Vagina (tissue), 2 donors: ENCODE measurements around the gene GLIPR1L2. TPM values are rescaled to one million over a fixed set of nuclear protein-coding genes. Genes with fewer than 3 reads are reported as not detected.

Source experiments
- DNase-seq, 2 donors: peaks; one replicate each; pipeline ENCODE4 v3.0.0-alpha.2; 2017; ENCODE audit errors: extremely low spot score in 2 of 2
- H3K27ac ChIP-seq: fragments of 200-600 bp; sonication (generic); one replicate; pipeline ENCODE4 v1.5.1; 2019
- H3K27me3 ChIP-seq: fragments of 200-600 bp; sonication (generic); one replicate; pipeline ENCODE4 v1.5.1; 2019
- H3K36me3 ChIP-seq, 2 donors: fragments of 200-600 bp; sonication (generic); one replicate each; pipeline ENCODE4 v1.5.1; 2017 to 2019
- H3K4me1 ChIP-seq: fragments of 200-600 bp; sonication (generic); one replicate; pipeline ENCODE4 v1.5.1; 2019
- H3K4me3 ChIP-seq, 2 donors: fragments of 200-600 bp; sonication (generic); 1 replicate in 1 of 2; 2 replicates in 1 of 2; pipeline ENCODE4 v1.5.1; 2016 to 2019
- H3K9me3 ChIP-seq: fragments of 200-600 bp; sonication (generic); one replicate; pipeline ENCODE4 v1.5.1; 2019
- CTCF ChIP-seq, 3 experiments: fragments of 450-650 bp in 2 of 3; fragments of 200-600 bp in 1 of 3; sonication (generic) in 1 of 3; IDR thresholded peaks; one replicate each; pipeline ENCODE4 v1.5.1; 2017 to 2019; ENCODE audit warnings: antibody characterized with exemption in 3 of 3, mild to moderate bottlenecking in 2 of 3, moderate library complexity in 2 of 3
- POLR2A ChIP-seq, 2 donors: fragments of 450-650 bp; IDR thresholded peaks; one replicate each; pipeline ENCODE4 v1.6.1; 2017; ENCODE audit warnings: antibody characterized with exemption in 2 of 2, mild to moderate bottlenecking in 2 of 2, moderate library complexity in 2 of 2
- POLR2AphosphoS5 ChIP-seq, 2 donors: sonication (generic); formaldehyde crosslinking; IDR thresholded peaks; one replicate each; pipeline ENCODE4 v1.9.0; 2017; ENCODE audit warnings: antibody characterized with exemption in 2 of 2, mild to moderate bottlenecking in 2 of 2, low read depth in 1 of 2; ENCODE audit not compliant: insufficient read depth in 1 of 2
- intact Hi-C: fragments of 100-400 bp; cut with DNase I; formaldehyde crosslinking; loops from one replicate; pipeline ENCODE4 v1.15.1; 2023
- total RNA-seq: library from RNA; depleted of rRNA; stranded (reverse); fragments of >200 nt; gene quantifications from one replicate; pipeline ENCODE4 v1.2.3, GENCODE V29; 2016

GLIPR1L2 gene
- total RNA-seq, 1 donor from 2014 or later, result 1.2 TPM

- intact Hi-C loops, result no loop called here
Observed at GRCh38 chr12:75350413-75350812, 40.5 kb upstream of the GLIPR1L2 start.

GRCh38 chr12:75354011-75354410 is 36.9 kb upstream of the GLIPR1L2 start:
- no peaks in the 10 kb centered on the region for H3K4me1 ChIP-seq
- H3K4me3 ChIP-seq, result no peak overlapping the region
- no peaks in the 10 kb centered on the region for H3K27me3 ChIP-seq
- H3K36me3 ChIP-seq, result no peaks in the 10 kb centered on the region
- TF ChIP-seq POLR2AphosphoS5 (IDR thresholded peaks at IDR 0.05; ENCODE audit: insufficient read depth in 1 of 2, low read depth in 1 of 2) (no peak), CTCF (IDR thresholded peaks at IDR 0.05) (no peak), POLR2A (IDR thresholded peaks at IDR 0.05) (no peak)
- intact Hi-C loops, result no loop called here
- no peak for DNase-seq
- no peaks in the 10 kb centered on the region for H3K9me3 ChIP-seq
- no peak overlapping the region for H3K27ac ChIP-seq

More at GRCh38 chr12:75350413-75350812, 40.5 kb upstream of the GLIPR1L2 start:
- TF ChIP-seq POLR2A (IDR thresholded peaks at IDR 0.05) (no peak), CTCF (IDR thresholded peaks at IDR 0.05) (no peak), POLR2AphosphoS5 (IDR thresholded peaks at IDR 0.05; ENCODE audit: insufficient read depth in 1 of 2, low read depth in 1 of 2) (no peak)
- no peak for DNase-seq
- no peaks in the 10 kb centered on the region for H3K27me3 ChIP-seq
- H3K4me1 ChIP-seq, result no peaks in the 10 kb centered on the region
- no peak overlapping the region for H3K4me3 ChIP-seq
- H3K9me3 ChIP-seq, result no peaks in the 10 kb centered on the region
- H3K27ac ChIP-seq, result no peak overlapping the region
- no peaks in the 10 kb centered on the region for H3K36me3 ChIP-seq

GRCh38 chr12:75360920-75361319 is 30.0 kb upstream of the GLIPR1L2 start:
- no peak for DNase-seq
- no peaks in the 10 kb centered on the region for H3K27me3 ChIP-seq
- no peaks in the 10 kb centered on the region for H3K36me3 ChIP-seq
- H3K4me3 ChIP-seq, result no peak overlapping the region
- no peaks in the 10 kb centered on the region for H3K4me1 ChIP-seq
- H3K27ac ChIP-seq, result no peak overlapping the region
- intact Hi-C loops, result no loop called here
- H3K9me3 ChIP-seq, result no peaks in the 10 kb centered on the region
- TF ChIP-seq CTCF (IDR thresholded peaks at IDR 0.05) (no peak), POLR2A (IDR thresholded peaks at IDR 0.05) (no peak), POLR2AphosphoS5 (IDR thresholded peaks at IDR 0.05; ENCODE audit: insufficient read depth in 1 of 2, low read depth in 1 of 2) (no peak)

- no peak for DNase-seq
- no peak for TF ChIP-seq CTCF (IDR thresholded peaks at IDR 0.05)
- no peak for TF ChIP-seq POLR2A (IDR thresholded peaks at IDR 0.05)
- TF ChIP-seq POLR2AphosphoS5 (IDR thresholded peaks at IDR 0.05; ENCODE audit: insufficient read depth in 1 of 2, low read depth in 1 of 2), result no peak
- no peaks in the 10 kb centered on the region for H3K36me3 ChIP-seq
- no peak overlapping the region for H3K27ac ChIP-seq
- intact Hi-C loops, result no loop called here
- no peaks in the 10 kb centered on the region for H3K9me3 ChIP-seq
- H3K4me3 ChIP-seq, result no peak overlapping the region
- H3K27me3 ChIP-seq, result no peaks in the 10 kb centered on the region
- no peaks in the 10 kb centered on the region for H3K4me1 ChIP-seq
Observed at GRCh38 chr12:75361408-75361807, 29.5 kb upstream of the GLIPR1L2 start.

- H3K4me1 ChIP-seq, result no peaks in the 10 kb centered on the region
- TF ChIP-seq POLR2AphosphoS5 (IDR thresholded peaks at IDR 0.05; ENCODE audit: insufficient read depth in 1 of 2, low read depth in 1 of 2), result no peak
- no peak for TF ChIP-seq CTCF (IDR thresholded peaks at IDR 0.05)
- TF ChIP-seq POLR2A (IDR thresholded peaks at IDR 0.05), result no peak
- H3K4me3 ChIP-seq, result no peak overlapping the region
- H3K27me3 ChIP-seq, result no peaks in the 10 kb centered on the region
- no peak overlapping the region for H3K27ac ChIP-seq
- no peaks in the 10 kb centered on the region for H3K36me3 ChIP-seq
- H3K9me3 ChIP-seq, result no peaks in the 10 kb centered on the region
- no peak for DNase-seq
- intact Hi-C loops, result no loop called here
Observed at GRCh38 chr12:75364919-75365318, 26.0 kb upstream of the GLIPR1L2 start.
